OCI-LY3 (cell line): ENCODE data around the gene RALBP1.

Experiments used
- H2AFZ ChIP-seq: fragments of 200-600, 300-600 bp; shearing (Covaris generic); 2 replicates; pipeline ENCODE4 v1.6.0; 2014; ENCODE audit warnings: antibody characterized with exemption, low read depth, low read length
- H3K27ac ChIP-seq: fragments of 200-600, 300-600 bp; sonication (generic); 2 replicates; pipeline ENCODE4 v1.5.1; 2014; ENCODE audit warnings: mild to moderate bottlenecking, low read length, moderate library complexity, mixed read lengths
- H3K27me3 ChIP-seq: fragments of 200-600, 300-600 bp; sonication (generic); 2 replicates; pipeline ENCODE4 v1.6.1; 2014; ENCODE audit warnings: low read depth, low read length, mixed read lengths
- H3K36me3 ChIP-seq: fragments of 200-600, 300-600 bp; sonication (generic); replicated peaks from 2 replicates; pipeline ENCODE3; 2014; ENCODE audit warnings: low read depth, low read length, mixed read lengths
- H3K4me1 ChIP-seq: fragments of 300-600, 200-600 bp; sonication (generic); 2 replicates; pipeline ENCODE4 v1.6.1; 2014; ENCODE audit warnings: low read length, mixed read lengths
- H3K4me2 ChIP-seq: fragments of 200-600, 300-600 bp; sonication (generic); 2 replicates; pipeline ENCODE4 v1.6.1; 2014; ENCODE audit warnings: low read length, mixed read lengths
- H3K4me3 ChIP-seq: fragments of 300-600, 200-600 bp; sonication (generic); 2 replicates; pipeline ENCODE4 v1.5.1; 2014; ENCODE audit warnings: antibody characterized with exemption, mild to moderate bottlenecking, low read length, moderate library complexity
- H3K79me2 ChIP-seq: fragments of 300-600, 200-600 bp; shearing (Covaris generic); 2 replicates; pipeline ENCODE4 v1.6.1; 2014; ENCODE audit warnings: mild to moderate bottlenecking, low read length, mixed read lengths
- H3K9ac ChIP-seq: fragments of 300-600, 200-600 bp; shearing (Covaris generic); 2 replicates; pipeline ENCODE4 v1.6.0; 2014; ENCODE audit warnings: mild to moderate bottlenecking, low read length, moderate library complexity
- H3K9me3 ChIP-seq: fragments of 200-600, 300-600 bp; shearing (Covaris generic); 2 replicates; pipeline ENCODE4 v1.6.1; 2014; ENCODE audit warnings: low read length, mixed read lengths; ENCODE audit not compliant: insufficient read depth
- H4K20me1 ChIP-seq: fragments of 200-600, 300-600 bp; sonication (generic); 2 replicates; pipeline ENCODE4 v1.6.1; 2016; ENCODE audit warnings: low read length, mixed read lengths; ENCODE audit not compliant: insufficient read depth
- EZH2phosphoT487 ChIP-seq: fragments of 200-600 bp; shearing (Covaris generic); IDR thresholded peaks from 2 replicates; pipeline ENCODE4 v1.6.1; 2018; ENCODE audit warnings: antibody characterized with exemption, mixed run types, low read depth
- TF ChIP-seq, protein P1 (sequence below): fragments of 200-600, 300-600 bp; sonication (generic); IDR thresholded peaks from 2 replicates; pipeline ENCODE4 v1.5.1; 2014; ENCODE audit warnings: antibody characterized with exemption, low read length, low read depth

RALBP1 gene

DNA sequence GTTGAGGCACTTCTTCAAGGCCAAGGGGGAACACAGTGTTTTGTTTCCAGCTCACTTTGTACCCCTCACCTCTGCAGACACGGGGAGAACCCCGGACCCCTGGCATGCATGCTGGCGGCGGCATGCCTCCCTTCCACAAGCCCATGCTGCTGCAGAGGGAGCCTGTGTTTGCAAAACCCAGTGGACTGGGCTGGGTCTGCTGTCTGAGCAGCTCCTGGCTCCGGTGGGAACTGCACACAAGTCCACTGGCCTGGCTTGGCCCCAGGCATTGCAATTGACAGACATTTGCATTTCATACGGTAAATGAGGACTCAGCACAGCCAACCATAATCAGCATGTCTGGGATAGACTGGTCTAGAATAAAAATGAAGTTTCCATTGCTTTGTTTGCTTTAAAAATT, 62.4 kb downstream of the RALBP1 start:
- H3K36me3 ChIP-seq = no peaks in the 10 kb centered on the region
- H3K4me2 ChIP-seq = no peak overlapping the region
- H3K9ac ChIP-seq = no peak overlapping the region
- no peaks in the 10 kb centered on the region for H4K20me1 ChIP-seq
- H3K4me1 ChIP-seq = no peaks in the 10 kb centered on the region
- H3K79me2 ChIP-seq = no peaks in the 10 kb centered on the region
- H2AFZ ChIP-seq = no peak overlapping the region
- no peaks in the 10 kb centered on the region for H3K9me3 ChIP-seq
- H3K27me3 ChIP-seq = no peaks in the 10 kb centered on the region
- H3K4me3 ChIP-seq = no peak overlapping the region
- no peak overlapping the region for H3K27ac ChIP-seq
- TF ChIP-seq, protein P1, sequence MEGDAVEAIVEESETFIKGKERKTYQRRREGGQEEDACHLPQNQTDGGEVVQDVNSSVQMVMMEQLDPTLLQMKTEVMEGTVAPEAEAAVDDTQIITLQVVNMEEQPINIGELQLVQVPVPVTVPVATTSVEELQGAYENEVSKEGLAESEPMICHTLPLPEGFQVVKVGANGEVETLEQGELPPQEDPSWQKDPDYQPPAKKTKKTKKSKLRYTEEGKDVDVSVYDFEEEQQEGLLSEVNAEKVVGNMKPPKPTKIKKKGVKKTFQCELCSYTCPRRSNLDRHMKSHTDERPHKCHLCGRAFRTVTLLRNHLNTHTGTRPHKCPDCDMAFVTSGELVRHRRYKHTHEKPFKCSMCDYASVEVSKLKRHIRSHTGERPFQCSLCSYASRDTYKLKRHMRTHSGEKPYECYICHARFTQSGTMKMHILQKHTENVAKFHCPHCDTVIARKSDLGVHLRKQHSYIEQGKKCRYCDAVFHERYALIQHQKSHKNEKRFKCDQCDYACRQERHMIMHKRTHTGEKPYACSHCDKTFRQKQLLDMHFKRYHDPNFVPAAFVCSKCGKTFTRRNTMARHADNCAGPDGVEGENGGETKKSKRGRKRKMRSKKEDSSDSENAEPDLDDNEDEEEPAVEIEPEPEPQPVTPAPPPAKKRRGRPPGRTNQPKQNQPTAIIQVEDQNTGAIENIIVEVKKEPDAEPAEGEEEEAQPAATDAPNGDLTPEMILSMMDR = no peak
- TF ChIP-seq EZH2phosphoT487 = no peak

DNA sequence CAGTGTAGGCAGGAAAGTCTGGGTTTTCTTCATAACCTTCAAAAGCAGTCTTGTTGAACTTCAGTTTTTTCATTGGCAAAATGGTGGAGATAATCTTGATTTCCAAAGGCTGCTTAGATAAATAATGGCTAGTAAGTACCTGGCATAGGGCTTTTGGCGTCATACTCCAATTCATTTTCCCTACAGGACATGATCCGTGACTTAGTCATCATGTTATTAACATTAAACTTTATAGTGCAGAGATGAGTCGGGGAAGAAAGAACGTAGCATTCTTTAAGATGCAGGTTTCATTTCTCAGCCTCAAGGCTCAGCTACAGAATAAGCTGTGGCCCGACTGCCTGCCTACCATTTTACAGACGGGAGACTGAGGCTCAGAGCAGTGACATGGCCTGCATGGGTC, 64.0 kb downstream of the RALBP1 start:
- Histone ChIP-seq H3K4me3 (no peak overlapping the region), H2AFZ (no peak overlapping the region), H3K4me1 (peaks cover 4% of the 10 kb centered on the region; the same call in 1 of the 2 replicates), H3K79me2 (no peaks in the 10 kb centered on the region), H3K27me3 (no peaks in the 10 kb centered on the region), H3K36me3 (peaks cover under 1% of the 10 kb centered on the region), H3K9me3 (no peaks in the 10 kb centered on the region), H3K9ac (no peak overlapping the region), H3K27ac (no peak overlapping the region), H4K20me1 (no peaks in the 10 kb centered on the region), H3K4me2 (no peak overlapping the region)
- no peak for TF ChIP-seq EZH2phosphoT487
- TF ChIP-seq, protein P1 = no peak

DNA sequence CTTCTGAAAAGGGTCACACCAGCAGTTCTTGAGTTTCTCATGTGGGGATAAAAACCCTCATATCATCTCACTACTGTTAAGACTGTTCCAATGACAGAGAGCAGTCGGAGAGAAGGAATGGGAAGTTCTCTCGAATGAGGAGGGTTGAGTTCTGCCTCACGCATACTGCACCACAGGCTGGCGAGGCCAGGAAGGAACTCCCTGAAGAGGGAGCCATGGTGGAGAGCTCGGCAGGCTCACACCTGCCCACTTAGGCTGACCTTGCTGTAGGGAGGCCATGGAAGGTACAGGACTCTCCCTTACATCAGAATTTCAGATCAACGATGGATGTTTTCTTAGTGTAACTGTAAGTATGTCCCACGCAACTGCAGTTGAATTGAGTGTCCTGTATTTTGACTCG, 64.6 kb downstream of the RALBP1 start:
- Histone ChIP-seq H3K4me1 (peaks cover 11% of the 10 kb centered on the region), H3K79me2 (no peaks in the 10 kb centered on the region), H3K9me3 (no peaks in the 10 kb centered on the region), H3K4me3 (no peak overlapping the region), H3K27ac (no peak overlapping the region), H3K27me3 (no peaks in the 10 kb centered on the region), H3K4me2 (no peak overlapping the region), H2AFZ (no peak overlapping the region), H3K9ac (no peak overlapping the region), H3K36me3 (peaks cover 5% of the 10 kb centered on the region), H4K20me1 (peaks cover 6% of the 10 kb centered on the region; the same call in 1 of the 2 replicates)
- no peak for TF ChIP-seq EZH2phosphoT487
- TF ChIP-seq, protein P1 = no peak

DNA sequence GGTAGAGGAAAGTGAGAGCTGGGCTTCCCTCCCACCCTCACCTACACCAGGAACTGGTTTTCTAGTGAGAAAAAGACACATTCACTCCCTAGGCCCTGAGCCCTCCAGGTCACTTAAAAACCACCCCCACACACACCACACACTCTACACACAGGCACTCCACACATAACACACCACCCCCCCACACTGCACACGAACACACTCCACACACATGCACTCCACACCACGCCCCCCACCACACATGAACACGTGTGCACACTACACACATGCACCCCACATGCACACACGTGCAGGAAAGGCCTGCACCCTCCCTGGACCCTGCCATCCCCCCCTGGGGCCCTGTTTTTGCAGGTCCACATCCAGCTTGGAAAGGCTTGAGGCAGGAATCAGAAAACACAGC, 67.6 kb downstream of the RALBP1 start:
- Histone ChIP-seq H3K9ac (no peak overlapping the region), H3K27ac (no peak overlapping the region), H2AFZ (no peak overlapping the region), H3K4me3 (no peak overlapping the region), H3K79me2 (no peaks in the 10 kb centered on the region), H4K20me1 (peaks cover 10% of the 10 kb centered on the region; the same call in 1 of the 2 replicates), H3K27me3 (no peaks in the 10 kb centered on the region), H3K9me3 (no peaks in the 10 kb centered on the region), H3K4me2 (no peak overlapping the region), H3K36me3 (peaks cover 26% of the 10 kb centered on the region), H3K4me1 (peaks cover 16% of the 10 kb centered on the region)
- TF ChIP-seq, protein P1 = no peak
- TF ChIP-seq EZH2phosphoT487 = no peak
